HUDEP-2 (cell line): ENCODE data around the gene OR6K3.
A peak's percentile ranks its signal among the peaks of the same experiment; 100 is the strongest.

Source experiments
- DNase-seq, 76 experiments: peaks; one replicate each; lab custom pipeline; 2025; ENCODE audit not compliant: unreplicated experiment in 76 of 76; lab: John Stamatoyannopoulos, UW

Gene OR6K3

GRCh38 chr1:158688343-158688742 lies 32.2 kb downstream of the OR6K3 start:
- DNase-seq = peak in 1 of 76 experiments; percentile 17

GRCh38 chr1:158687037-158687436 lies 33.5 kb downstream of the OR6K3 start:
- peak in 3 of 76 experiments; percentile 20 to 42 (median 36) for DNase-seq

GRCh38 chr1:158686111-158687009 lies 34.2 kb downstream of the OR6K3 start, which contains the start of gene SPTA1:
Gene SPTA1, minus strand, starts transcription at chr1:158686715. Its CDS starts 198 bp downstream, at chr1:158686517.
- peak in 58 of 76 experiments; percentile 5 to 91 (median 68) for DNase-seq

GRCh38 chr1:158685085-158685484 lies 35.4 kb downstream of the OR6K3 start:
- peak in 31 of 76 experiments; percentile 9 to 54 (median 35) for DNase-seq

- no peak for DNase-seq
Measured at GRCh38 chr1:158681606-158682005, 38.9 kb downstream of the OR6K3 start.

GRCh38 chr1:158679289-158679688 lies 41.2 kb downstream of the OR6K3 start:
- no peak for DNase-seq

GRCh38 chr1:158675563-158676323 lies 44.8 kb downstream of the OR6K3 start:
- peak in 4 of 76 experiments; percentile 4 to 42 (median 29) for DNase-seq

- DNase-seq = no peak
Measured at GRCh38 chr1:158674302-158674701, 46.2 kb downstream of the OR6K3 start.
